HepG2 (cell line): Measurements from ENCODE around the gene POFUT2. TPM values are rescaled to one million over a fixed set of nuclear protein-coding genes. Genes with fewer than 3 reads are reported as not detected.

Source experiments
- ATAC-seq: fragments of 200-7000 bp; cut with Tn5 transposase; 3 replicates; pipeline ENCODE4 v1.9.1; 2020; ENCODE audit warnings: mild to moderate bottlenecking, moderate library complexity
- BruUV-seq: library from RNA; stranded (reverse); fragments of 400-500 nt; replicated peaks from 2 replicates; lab custom pipeline; 2021; lab: Mats Ljungman, UMichigan
- CTCF ChIA-PET: fragments of 300-600 bp; formaldehyde crosslinking; extraction: SDS; loops from one replicate; lab custom pipeline; 2021; ENCODE audit warnings: low total read pairs, inconsistent platforms, low intra/inter-chr PET ratio; lab: Yijun Ruan, JAX
- POLR2A ChIA-PET: fragments of 350-600 bp; sonication (Branson Sonifier 250); formaldehyde crosslinking; loops from one replicate; lab custom pipeline; 2020; ENCODE audit warnings: antibody characterized with exemption, inconsistent platforms; lab: Yijun Ruan, JAX
- DNase-seq: peaks from one replicate; pipeline ENCODE4 v3.0.0-alpha.2; 2015; ENCODE audit warnings: low spot score
- FAIRE-seq: peaks from 3 replicates; lab custom pipeline; 2011; peaks lifted over from hg19 to GRCh38; lab: Jason Lieb, UNC
- H2AFZ ChIP-seq: one replicate; pipeline ENCODE4 v1.6.1; 2011; ENCODE audit warnings: low read length, inconsistent platforms
- H3K27ac ChIP-seq: fragments of 300-600 bp; 3 replicates; pipeline ENCODE4 v1.8.0; 2011; ENCODE audit warnings: mixed run types, mild to moderate bottlenecking, mixed read lengths, low read length, inconsistent platforms; ENCODE audit not compliant: insufficient read depth; ENCODE audit errors: extremely low read length
- H3K27me3 ChIP-seq, 2 experiments: fragments of 200-600 bp in 1 of 2; 2 replicates in 1 of 2; 3 replicates in 1 of 2; pipeline versions ENCODE4 v1.6.0 to v1.8.0; 2011; ENCODE audit warnings: low read length in 2 of 2, mild to moderate bottlenecking in 2 of 2, moderate library complexity in 2 of 2, inconsistent platforms in 1 of 2; ENCODE audit not compliant: insufficient read depth in 2 of 2, control insufficient read depth in 1 of 2
- H3K36me3 ChIP-seq, 2 experiments: fragments of 200-600 bp in 1 of 2; replicated peaks in 1 of 2; 2 replicates in 1 of 2; 3 replicates in 1 of 2; pipeline versions ENCODE4 v1.5.1 to v1.8.0; 2011; ENCODE audit warnings: low read length in 2 of 2, inconsistent platforms in 1 of 2; ENCODE audit not compliant: insufficient read depth in 2 of 2, control insufficient read depth in 1 of 2
- H3K4me1 ChIP-seq: 2 replicates; pipeline ENCODE4 v1.5.1; 2012; ENCODE audit warnings: low read length, inconsistent platforms; ENCODE audit not compliant: insufficient read depth
- H3K4me2 ChIP-seq: 2 replicates; pipeline ENCODE4 v1.6.0; 2011; ENCODE audit warnings: low read depth, low read length, inconsistent platforms
- H3K4me3 ChIP-seq, 3 experiments: fragments of 200-600 bp in 1 of 3; sonication (generic), shearing (Covaris generic) in 1 of 3; replicated peaks in 1 of 3; 2 replicates each; pipeline ENCODE4 v1.5.1; 2011 to 2016; ENCODE audit warnings: low read length in 3 of 3, inconsistent platforms in 2 of 3, low read depth in 2 of 3, mild to moderate bottlenecking in 2 of 3, control low read depth in 1 of 3, mixed read lengths in 1 of 3; ENCODE audit not compliant: insufficient read depth in 1 of 3
- H3K79me2 ChIP-seq: one replicate; pipeline ENCODE4 v1.6.1; 2011; ENCODE audit warnings: low read length, inconsistent platforms; ENCODE audit not compliant: insufficient read depth
- H3K9ac ChIP-seq: 2 replicates; pipeline ENCODE4 v1.6.0; 2011; ENCODE audit warnings: mild to moderate bottlenecking, low read depth, low read length, inconsistent platforms; ENCODE audit not compliant: insufficient read depth
- H3K9me3 ChIP-seq: 2 replicates; pipeline ENCODE4 v1.5.1; 2012; ENCODE audit warnings: mild to moderate bottlenecking, low read length
- H4K20me1 ChIP-seq: 2 replicates; pipeline ENCODE4 v1.6.0; 2011; ENCODE audit warnings: inconsistent platforms, mild to moderate bottlenecking, low read length, moderate library complexity; ENCODE audit not compliant: insufficient read depth
- CBX5 ChIP-seq: sonication (generic); formaldehyde crosslinking; IDR thresholded peaks from 2 replicates; pipeline ENCODE4 v1.4.0; 2020; ENCODE audit warnings: missing genetic modification reagents, borderline replicate concordance
- PRPF4 ChIP-seq: fragments of 200-400 bp; formaldehyde crosslinking; IDR thresholded peaks from 2 replicates; pipeline ENCODE4 v1.6.1; 2016; ENCODE audit warnings: low read length, low read depth; ENCODE audit not compliant: poor library complexity, severe bottlenecking
- RELA ChIP-seq: sonication (generic); formaldehyde crosslinking; IDR thresholded peaks from 2 replicates; pipeline ENCODE4 v1.4.0; 2020; ENCODE audit warnings: missing genetic modification reagents
- ZFX ChIP-seq: sonication (generic); formaldehyde crosslinking; IDR thresholded peaks from 2 replicates; pipeline ENCODE4 v1.4.0; 2020; ENCODE audit warnings: mild to moderate bottlenecking, low read depth, missing genetic modification reagents, moderate library complexity
- WGBS: methylation state at CpG from one replicate; pipeline ENCODE4 v1.1.6; 2017; ENCODE audit warnings: low lambda C conversion rate; 5-methylcytosine and 5-hydroxymethylcytosine counted together
- in situ Hi-C: cut with HindIII; loops from 2 replicates; pipeline ENCODE4 v1.10.0; 2017; ENCODE audit warnings: low pct_unique_long_range_greater_than_20kb; ENCODE audit not compliant: extremely low pct_ligation_motif_present
- intact Hi-C: fragments of 100-400 bp; cut with micrococcal nuclease; formaldehyde crosslinking; loops from one replicate; pipeline ENCODE4 v1.10.0; 2022; ENCODE audit not compliant: unreplicated experiment
- polyA plus RNA-seq, 8 experiments: library from polyadenylated mRNA; depleted of rRNA in 3 of 8; stranded (reverse) in 7 of 8; unstranded in 1 of 8; fragments of >200 nt; fragmentation: Illumina TruSeq in 4 of 8; extraction: Trizol in 4 of 8; gene quantifications; 2 replicates each; pipeline versions ENCODE4 v1.2.1 to v1.2.3, GENCODE V29; 2011 to 2016; ENCODE audit warnings: low read depth in 4 of 8, missing spikeins in 1 of 8, mixed read lengths in 1 of 8; ENCODE audit not compliant: insufficient read depth in 1 of 8
- total RNA-seq, 5 experiments: library from RNA; depleted of rRNA; stranded (reverse); fragments of >200 nt; fragmentation: Illumina TruSeq; extraction: Trizol; gene quantifications; 2 replicates each; pipeline ENCODE4 v1.2.3, GENCODE V29; 2016; ENCODE audit warnings: low read depth in 1 of 5
- TF ChIP-seq, protein P1 (sequence below): sonication (generic); formaldehyde crosslinking; conservative IDR thresholded peaks from 2 replicates; pipeline ENCODE4 v1.5.0; 2020; ENCODE audit warnings: missing genetic modification reagents
- TF ChIP-seq, protein P2 (sequence below): sonication (generic); formaldehyde crosslinking; IDR thresholded peaks from 2 replicates; pipeline ENCODE4 v1.4.0; 2020; ENCODE audit warnings: missing genetic modification reagents, borderline replicate concordance

POFUT2 gene
- total and polyA plus RNA-seq, 2 of the 13 experiments (the other 11 are each of a cell fraction or from before 2014, with no cell fraction given): 22.8 to 24.0 TPM

DNA sequence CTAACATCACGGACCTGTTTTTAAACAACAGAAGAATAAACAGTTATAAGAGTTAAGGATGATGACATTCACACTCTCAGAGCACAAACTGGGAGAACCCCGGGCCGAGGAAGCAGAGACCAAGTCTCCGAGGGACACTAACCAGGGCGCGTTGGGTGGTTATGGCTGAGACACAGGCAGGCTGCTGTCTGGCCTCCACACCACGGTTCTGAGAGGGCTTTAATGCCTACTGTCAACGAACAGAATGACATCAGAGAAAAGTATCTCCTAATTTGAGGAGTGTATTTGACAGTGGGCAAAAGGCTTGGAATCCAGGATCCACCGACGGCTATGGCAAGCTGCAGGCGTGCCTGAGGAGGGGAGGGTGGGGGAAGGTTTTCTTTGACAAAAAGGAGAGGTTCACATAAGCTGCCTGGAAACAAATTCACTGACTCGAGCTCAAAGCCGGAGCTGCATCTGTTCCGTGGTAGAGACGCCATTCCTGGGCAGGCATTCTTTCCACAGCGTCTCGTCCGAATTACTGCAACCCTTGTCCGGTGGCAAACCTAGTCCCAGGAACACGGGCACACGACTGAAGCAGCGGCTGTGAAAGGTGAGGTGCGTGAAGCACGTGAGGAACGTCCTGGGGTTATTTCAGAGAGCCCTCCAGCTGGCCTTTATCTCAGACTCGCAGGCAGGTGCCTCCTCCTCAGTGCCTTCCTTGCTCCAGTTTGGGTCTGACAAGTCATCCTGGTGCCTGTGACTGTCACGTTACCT lies 9.4 kb downstream of the POFUT2 start:
- WGBS: 95% methylated on average over 27 of the region's 27 CpGs
- ChIA-PET CTCF (no interaction called here), POLR2A (no interaction called here)
- H3K4me3 ChIP-seq: no peak overlapping the region
- no peak overlapping the region for H3K4me2 ChIP-seq
- H3K36me3 ChIP-seq: peaks cover 17 to 76% of the 10 kb centered on the region in 2 experiments
- no peaks in the 10 kb centered on the region for H3K4me1 ChIP-seq
- TF ChIP-seq, protein P1, sequence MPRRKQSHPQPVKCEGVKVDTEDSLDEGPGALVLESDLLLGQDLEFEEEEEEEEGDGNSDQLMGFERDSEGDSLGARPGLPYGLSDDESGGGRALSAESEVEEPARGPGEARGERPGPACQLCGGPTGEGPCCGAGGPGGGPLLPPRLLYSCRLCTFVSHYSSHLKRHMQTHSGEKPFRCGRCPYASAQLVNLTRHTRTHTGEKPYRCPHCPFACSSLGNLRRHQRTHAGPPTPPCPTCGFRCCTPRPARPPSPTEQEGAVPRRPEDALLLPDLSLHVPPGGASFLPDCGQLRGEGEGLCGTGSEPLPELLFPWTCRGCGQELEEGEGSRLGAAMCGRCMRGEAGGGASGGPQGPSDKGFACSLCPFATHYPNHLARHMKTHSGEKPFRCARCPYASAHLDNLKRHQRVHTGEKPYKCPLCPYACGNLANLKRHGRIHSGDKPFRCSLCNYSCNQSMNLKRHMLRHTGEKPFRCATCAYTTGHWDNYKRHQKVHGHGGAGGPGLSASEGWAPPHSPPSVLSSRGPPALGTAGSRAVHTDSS: no peak
- TF ChIP-seq RELA (CRISPR knock-in tag): no peak
- no peak for TF ChIP-seq CBX5 (CRISPR knock-in tag)
- TF ChIP-seq ZFX (CRISPR knock-in tag): no peak
- TF ChIP-seq, protein P2, sequence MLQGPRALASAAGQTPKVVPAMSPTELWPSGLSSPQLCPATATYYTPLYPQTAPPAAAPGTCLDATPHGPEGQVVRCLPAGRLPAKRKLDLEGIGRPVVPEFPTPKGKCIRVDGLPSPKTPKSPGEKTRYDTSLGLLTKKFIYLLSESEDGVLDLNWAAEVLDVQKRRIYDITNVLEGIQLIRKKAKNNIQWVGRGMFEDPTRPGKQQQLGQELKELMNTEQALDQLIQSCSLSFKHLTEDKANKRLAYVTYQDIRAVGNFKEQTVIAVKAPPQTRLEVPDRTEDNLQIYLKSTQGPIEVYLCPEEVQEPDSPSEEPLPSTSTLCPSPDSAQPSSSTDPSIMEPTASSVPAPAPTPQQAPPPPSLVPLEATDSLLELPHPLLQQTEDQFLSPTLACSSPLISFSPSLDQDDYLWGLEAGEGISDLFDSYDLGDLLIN (CRISPR knock-in tag): no peak
- TF ChIP-seq PRPF4: no peak
- intact Hi-C loops (no loop called here), in situ Hi-C loops (no loop called here)
- DNase-seq (no peak), ATAC-seq (no peak), FAIRE-seq (no peak)
- no peaks in the 10 kb centered on the region for H3K9me3 ChIP-seq
- no peaks in the 10 kb centered on the region for H4K20me1 ChIP-seq
- no peak overlapping the region for H3K9ac ChIP-seq
- no peak overlapping the region for H3K27ac ChIP-seq
- no peak overlapping the region for H2AFZ ChIP-seq
- H3K79me2 ChIP-seq: no peaks in the 10 kb centered on the region
- no peaks in the 10 kb centered on the region for H3K27me3 ChIP-seq
- BruUV-seq: no TSS peak
